Sigmoid colon (tissue), 7 donors: ENCODE data around the gene RASSF7. TPM values are rescaled to one million over a fixed set of nuclear protein-coding genes. Genes with fewer than 3 reads are reported as not detected.

Source experiments
- DNase-seq: peaks from one replicate; pipeline ENCODE4 v3.0.0-alpha.2; 2019
- H3K27ac ChIP-seq, 4 donors: fragments of 200-600 bp; sonication (generic); one replicate each; pipeline ENCODE4 v1.5.1; 2016 to 2019; ENCODE audit warnings: mild to moderate bottlenecking in 1 of 4
- H3K27me3 ChIP-seq, 3 donors: fragments of 200-600 bp; sonication (generic); one replicate each; pipeline ENCODE4 v1.5.1; 2019; ENCODE audit warnings: mild to moderate bottlenecking in 1 of 3
- H3K36me3 ChIP-seq, 4 donors: fragments of 200-600 bp; sonication (generic); one replicate each; pipeline ENCODE4 v1.5.1; 2016 to 2019
- H3K4me1 ChIP-seq, 4 donors: fragments of 200-600 bp; sonication (generic); one replicate each; pipeline ENCODE4 v1.5.1; 2017 to 2019
- H3K4me3 ChIP-seq, 4 donors: fragments of 200-600 bp; sonication (generic); one replicate each; pipeline ENCODE4 v1.5.1; 2017 to 2019; ENCODE audit warnings: mild to moderate bottlenecking in 2 of 4, moderate library complexity in 1 of 4
- H3K9me3 ChIP-seq, 4 donors: fragments of 200-600 bp in 3 of 4; sonication (generic) in 3 of 4; one replicate each; pipeline versions ENCODE4 v1.5.1 to v1.6.1; 2013 to 2019
- CTCF ChIP-seq, 4 experiments: fragments of 450-650 bp in 3 of 4; fragments of 200-600 bp in 1 of 4; IDR thresholded peaks; one replicate each; pipeline ENCODE4 v1.5.1; 2016 to 2019; ENCODE audit warnings: antibody characterized with exemption in 4 of 4, mild to moderate bottlenecking in 3 of 4, moderate library complexity in 2 of 4
- EP300 ChIP-seq, 4 donors: sonication (generic); formaldehyde crosslinking; IDR thresholded peaks; one replicate each; pipeline ENCODE4 v1.6.1; 2017; ENCODE audit warnings: antibody characterized with exemption in 4 of 4
- POLR2A ChIP-seq, 2 donors: fragments of 450-650 bp; IDR thresholded peaks; one replicate each; pipeline ENCODE4 v1.6.1; 2016; ENCODE audit warnings: antibody characterized with exemption in 2 of 2, mild to moderate bottlenecking in 2 of 2, moderate library complexity in 2 of 2
- POLR2AphosphoS5 ChIP-seq, 4 donors: sonication (generic); formaldehyde crosslinking; IDR thresholded peaks; one replicate each; pipeline ENCODE4 v1.6.1; 2017; ENCODE audit warnings: antibody characterized with exemption in 4 of 4
- WGBS, 2 donors: extraction: QIAGEN DNeasy Blood & Tissue Kit; methylation state at CpG; one replicate each; pipeline ENCODE4 v1.1.7; 2013; 5-methylcytosine and 5-hydroxymethylcytosine counted together
- intact Hi-C: fragments of 100-400 bp; cut with DNase I; formaldehyde crosslinking; loops from one replicate; pipeline ENCODE4 v1.15.1; 2023
- polyA plus RNA-seq, 3 donors: library from polyadenylated mRNA; stranded (reverse); fragments of 200-250 nt; gene quantifications; one replicate each; pipeline ENCODE4 v1.2.3, GENCODE V29; 2013
- total RNA-seq, 4 donors: library from RNA; depleted of rRNA; stranded (reverse); fragments of >200 nt; gene quantifications; one replicate each; pipeline ENCODE4 v1.1.0, GENCODE V29; 2016
- donor health status: healthy with polysubstance abuse.
- donor health status: Bipolar disorder and iron deficiency.
- donor health status: healthy.

The RASSF7 gene
- total and polyA plus RNA-seq, 7 donors = 3.0 to 122 (median 5.4) TPM

GRCh38 chr11:586376-587316 lies 25.9 kb downstream of the RASSF7 start:
- H3K36me3 ChIP-seq = peaks cover 0 to 93% (median 51%) of the 10 kb centered on the region in 4 donors
- TF ChIP-seq POLR2AphosphoS5 (IDR thresholded peaks at IDR 0.05) = no peak
- no peak for TF ChIP-seq POLR2A (IDR thresholded peaks at IDR 0.05)
- no peak for TF ChIP-seq CTCF (IDR thresholded peaks at IDR 0.05)
- TF ChIP-seq EP300 (IDR thresholded peaks at IDR 0.05) = no peak
- H3K27me3 ChIP-seq = no peaks in the 10 kb centered on the region
- WGBS, 2 donors = 89 to 91% methylated on average over 32 of the region's 32 CpGs
- DNase-seq = no peak
- no peaks in the 10 kb centered on the region for H3K4me1 ChIP-seq
- no peak overlapping the region for H3K4me3 ChIP-seq
- no peaks in the 10 kb centered on the region for H3K9me3 ChIP-seq
- intact Hi-C loops = no loop called here
- no peak overlapping the region for H3K27ac ChIP-seq

- no peak overlapping the region for H3K4me3 ChIP-seq
- DNase-seq = no peak
- intact Hi-C loops = no loop called here
- 82 to 87% methylated on average over 8 of the region's 8 CpGs for WGBS, 2 donors
- no peaks in the 10 kb centered on the region for H3K27me3 ChIP-seq
- no peak overlapping the region for H3K27ac ChIP-seq
- no peaks in the 10 kb centered on the region for H3K4me1 ChIP-seq
- H3K9me3 ChIP-seq = no peaks in the 10 kb centered on the region
- peaks cover 3 to 93% (median 55%) of the 10 kb centered on the region in 4 donors for H3K36me3 ChIP-seq
- no peak for TF ChIP-seq CTCF (IDR thresholded peaks at IDR 0.05)
- TF ChIP-seq POLR2AphosphoS5 (IDR thresholded peaks at IDR 0.05) = no peak
- no peak for TF ChIP-seq EP300 (IDR thresholded peaks at IDR 0.05)
- no peak for TF ChIP-seq POLR2A (IDR thresholded peaks at IDR 0.05)
These were observed 26.8 kb downstream of the RASSF7 start for GRCh38 chr11:587546-587945.

- 57 to 76% methylated on average over 6 of the region's 6 CpGs for WGBS, 2 donors
- Histone ChIP-seq H3K27me3 (no peaks in the 10 kb centered on the region), H3K4me3 (no peak overlapping the region), H3K36me3 (peaks cover 7 to 93% (median 58%) of the 10 kb centered on the region in 4 donors), H3K9me3 (no peaks in the 10 kb centered on the region), H3K27ac (no peak overlapping the region), H3K4me1 (no peaks in the 10 kb centered on the region)
- no peak for TF ChIP-seq EP300 (IDR thresholded peaks at IDR 0.05)
- no peak for TF ChIP-seq POLR2A (IDR thresholded peaks at IDR 0.05)
- TF ChIP-seq CTCF (IDR thresholded peaks at IDR 0.05) = no peak
- TF ChIP-seq POLR2AphosphoS5 (IDR thresholded peaks at IDR 0.05) = no peak
- intact Hi-C loops = no loop called here
- no peak for DNase-seq
These were observed 27.2 kb downstream of the RASSF7 start for GRCh38 chr11:587978-588380.

- DNase-seq = no peak
- Histone ChIP-seq H3K4me3 (no peak overlapping the region), H3K27me3 (no peaks in the 10 kb centered on the region), H3K27ac (no peak overlapping the region), H3K4me1 (no peaks in the 10 kb centered on the region), H3K9me3 (no peaks in the 10 kb centered on the region), H3K36me3 (peaks cover 21 to 93% (median 58%) of the 10 kb centered on the region in 4 donors)
- TF ChIP-seq POLR2AphosphoS5 (IDR thresholded peaks at IDR 0.05) (no peak), EP300 (IDR thresholded peaks at IDR 0.05) (no peak), POLR2A (IDR thresholded peaks at IDR 0.05) (no peak), CTCF (IDR thresholded peaks at IDR 0.05) (no peak)
- intact Hi-C loops = no loop called here
- 95 to 96% methylated on average over 26 of the region's 26 CpGs for WGBS, 2 donors
These were observed 29.0 kb downstream of the RASSF7 start for GRCh38 chr11:589798-590197.
